IMR-90 (cell line): ENCODE measurements around the gene LTA.

Experiments
- CEBPB ChIP-seq: IDR thresholded peaks from 2 replicates; pipeline ENCODE4 v1.6.1; 2012; ENCODE audit warnings: low read depth, low read length, improper control_type of control experiment
- MXI1 ChIP-seq: IDR thresholded peaks from 2 replicates; pipeline ENCODE4 v1.6.1; 2012; ENCODE audit warnings: low read depth, mild to moderate bottlenecking, low read length, moderate library complexity, borderline replicate concordance
- TF ChIP-seq, protein P1 (sequence below): fragments of 150-350 bp; IDR thresholded peaks from 2 replicates; pipeline ENCODE4 v1.6.1; 2017; ENCODE audit warnings: mild to moderate bottlenecking, antibody characterized with exemption, low read length, low read depth
- TF ChIP-seq, protein P2 (sequence below): conservative IDR thresholded peaks from 2 replicates; pipeline ENCODE4 v1.5.1; 2012; ENCODE audit warnings: mild to moderate bottlenecking, low read depth, low read length, improper control_type of control experiment

DNA sequence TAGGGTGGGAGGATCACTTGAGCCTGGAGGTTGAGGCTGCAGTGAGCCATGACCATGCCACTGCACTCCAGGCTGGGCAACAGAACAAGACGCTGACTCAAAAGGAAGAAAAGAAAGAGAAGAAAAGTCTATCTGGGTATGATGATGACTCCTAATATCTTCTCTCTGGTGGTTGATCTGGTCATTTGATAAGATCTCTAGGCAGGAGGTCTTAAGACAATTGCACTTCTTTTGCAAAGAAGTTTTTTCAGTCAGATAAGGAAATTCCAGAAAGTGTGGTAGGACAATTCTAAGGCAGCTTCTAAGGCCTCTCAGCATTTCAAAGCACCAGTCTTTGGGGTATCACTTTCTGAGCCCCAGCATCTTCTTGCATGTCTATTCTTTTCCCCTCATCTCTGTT is 35.2 kb downstream of the LTA start:
- TF ChIP-seq, protein P1, sequence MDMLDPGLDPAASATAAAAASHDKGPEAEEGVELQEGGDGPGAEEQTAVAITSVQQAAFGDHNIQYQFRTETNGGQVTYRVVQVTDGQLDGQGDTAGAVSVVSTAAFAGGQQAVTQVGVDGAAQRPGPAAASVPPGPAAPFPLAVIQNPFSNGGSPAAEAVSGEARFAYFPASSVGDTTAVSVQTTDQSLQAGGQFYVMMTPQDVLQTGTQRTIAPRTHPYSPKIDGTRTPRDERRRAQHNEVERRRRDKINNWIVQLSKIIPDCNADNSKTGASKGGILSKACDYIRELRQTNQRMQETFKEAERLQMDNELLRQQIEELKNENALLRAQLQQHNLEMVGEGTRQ, result no peak
- TF ChIP-seq, protein P2, sequence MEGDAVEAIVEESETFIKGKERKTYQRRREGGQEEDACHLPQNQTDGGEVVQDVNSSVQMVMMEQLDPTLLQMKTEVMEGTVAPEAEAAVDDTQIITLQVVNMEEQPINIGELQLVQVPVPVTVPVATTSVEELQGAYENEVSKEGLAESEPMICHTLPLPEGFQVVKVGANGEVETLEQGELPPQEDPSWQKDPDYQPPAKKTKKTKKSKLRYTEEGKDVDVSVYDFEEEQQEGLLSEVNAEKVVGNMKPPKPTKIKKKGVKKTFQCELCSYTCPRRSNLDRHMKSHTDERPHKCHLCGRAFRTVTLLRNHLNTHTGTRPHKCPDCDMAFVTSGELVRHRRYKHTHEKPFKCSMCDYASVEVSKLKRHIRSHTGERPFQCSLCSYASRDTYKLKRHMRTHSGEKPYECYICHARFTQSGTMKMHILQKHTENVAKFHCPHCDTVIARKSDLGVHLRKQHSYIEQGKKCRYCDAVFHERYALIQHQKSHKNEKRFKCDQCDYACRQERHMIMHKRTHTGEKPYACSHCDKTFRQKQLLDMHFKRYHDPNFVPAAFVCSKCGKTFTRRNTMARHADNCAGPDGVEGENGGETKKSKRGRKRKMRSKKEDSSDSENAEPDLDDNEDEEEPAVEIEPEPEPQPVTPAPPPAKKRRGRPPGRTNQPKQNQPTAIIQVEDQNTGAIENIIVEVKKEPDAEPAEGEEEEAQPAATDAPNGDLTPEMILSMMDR, result no peak
- TF ChIP-seq CEBPB (no peak), MXI1 (no peak)
